B cell (primary cell): Measurements from ENCODE around the gene ZNF764. TPM values are rescaled to one million over a fixed set of nuclear protein-coding genes. Genes with fewer than 3 reads are reported as not detected.
"Not testable (repeated sequence)": the region's sequence is repeated elsewhere in the genome, so short reads cannot be mapped to it uniquely, and the experiment has no call there.

ENCODE experiments used
- ATAC-seq: fragments of 200-7000 bp; cut with Tn5 transposase; one replicate; pipeline ENCODE4 v1.10.0; 2021; ENCODE audit warnings: low read depth, mild to moderate bottlenecking, moderate number of reproducible peaks, moderate library complexity
- CTCF ChIA-PET: fragments of 350-600 bp; sonication (Branson Sonifier 250); formaldehyde crosslinking; loops from one replicate; lab custom pipeline; 2021; ENCODE audit warnings: antibody characterized with exemption, inconsistent platforms; lab: Charles Lee
- POLR2A ChIA-PET: fragments of 350-600 bp; sonication (Branson Sonifier 250); formaldehyde crosslinking; loops from one replicate; lab custom pipeline; 2021; ENCODE audit warnings: antibody characterized with exemption; lab: Charles Lee
- DNase-seq: peaks from one replicate; pipeline ENCODE4 v3.0.0; 2013
- H2AFZ ChIP-seq: 2 replicates; pipeline ENCODE4 v1.6.1; 2012; ENCODE audit warnings: mild to moderate bottlenecking, low read depth, low read length; ENCODE audit not compliant: insufficient read depth, poor library complexity, severe bottlenecking
- H3K27ac ChIP-seq, 2 donors: 1 replicate in 1 of 2; 2 replicates in 1 of 2; pipeline ENCODE4 v1.5.1; 2012 to 2013; ENCODE audit warnings: low read length in 2 of 2, mild to moderate bottlenecking in 2 of 2, moderate library complexity in 1 of 2
- H3K27me3 ChIP-seq, 4 experiments: fragments of 200-600 bp in 1 of 4; sonication (generic) in 1 of 4; replicated peaks in 1 of 4; 1 replicate in 2 of 4; 2 replicates in 2 of 4; pipeline versions ENCODE4 v1.6.1 to v1.7.0; 2013 to 2016; ENCODE audit warnings: low read length in 3 of 4, mild to moderate bottlenecking in 2 of 4, mixed read lengths in 1 of 4, moderate library complexity in 1 of 4; ENCODE audit not compliant: insufficient read depth in 4 of 4, control insufficient read depth in 3 of 4; ENCODE audit errors: control extremely low read depth in 1 of 4
- H3K36me3 ChIP-seq, 2 experiments: replicated peaks in 1 of 2; 1 replicate in 1 of 2; 2 replicates in 1 of 2; pipeline versions ENCODE4 v1.6.1 to v1.7.1; 2013; ENCODE audit warnings: low read length in 1 of 2; ENCODE audit not compliant: insufficient read depth in 2 of 2, control insufficient read depth in 1 of 2; ENCODE audit errors: control extremely low read depth in 1 of 2, extremely low read depth in 1 of 2
- H3K4me1 ChIP-seq, 2 donors: fragments of 200-600 bp in 1 of 2; sonication (generic) in 1 of 2; 1 replicate in 1 of 2; 2 replicates in 1 of 2; pipeline versions ENCODE4 v1.5.1 to v1.6.1; 2013 to 2017; ENCODE audit warnings: low read length in 2 of 2; ENCODE audit not compliant: control insufficient read depth in 2 of 2, insufficient read depth in 2 of 2
- H3K4me2 ChIP-seq: replicated peaks from 2 replicates; pipeline ENCODE3; 2012; ENCODE audit warnings: mild to moderate bottlenecking, low read depth, low read length; ENCODE audit not compliant: poor library complexity, severe bottlenecking
- H3K4me3 ChIP-seq, 5 experiments: fragments of 200-600 bp in 1 of 5; sonication (generic) in 1 of 5; 1 replicate in 3 of 5; 2 replicates in 2 of 5; pipeline versions ENCODE4 v1.5.1 to v1.7.0; 2011 to 2016; ENCODE audit warnings: low read length in 4 of 5, mild to moderate bottlenecking in 4 of 5, low read depth in 2 of 5, control low read depth in 1 of 5, moderate library complexity in 1 of 5; ENCODE audit not compliant: insufficient read depth in 1 of 5; ENCODE audit errors: control extremely low read depth in 1 of 5, extremely low read depth in 1 of 5
- H3K79me2 ChIP-seq: fragments of 200-600 bp; sonication (generic); one replicate; pipeline ENCODE4 v1.6.0; 2016; ENCODE audit warnings: low read length; ENCODE audit not compliant: control insufficient read depth, insufficient read depth
- H3K9ac ChIP-seq: fragments of 200-600 bp; sonication (generic); 2 replicates; pipeline ENCODE4 v1.6.1; 2017; ENCODE audit warnings: mild to moderate bottlenecking, low read length, moderate library complexity
- H3K9me3 ChIP-seq, 3 donors: one replicate each; pipeline versions ENCODE4 v1.6.1 to v1.7.1; 2013; ENCODE audit warnings: low read length in 2 of 3; ENCODE audit not compliant: control insufficient read depth in 2 of 3, insufficient read depth in 1 of 3; ENCODE audit errors: control extremely low read depth in 1 of 3
- H4K20me1 ChIP-seq: 2 replicates; pipeline ENCODE4 v1.6.0; 2012; ENCODE audit warnings: mild to moderate bottlenecking, low read length; ENCODE audit not compliant: insufficient read depth, control insufficient read depth, poor library complexity, severe bottlenecking
- H3K27ac Mint-ChIP-seq: one replicate; pipeline ENCODE4 v1.8.0; 2021; ENCODE audit warnings: mixed read lengths
- H3K27me3 Mint-ChIP-seq: one replicate; pipeline ENCODE4 v1.8.0; 2021; ENCODE audit warnings: mixed read lengths
- H3K4me1 Mint-ChIP-seq: one replicate; pipeline ENCODE4 v1.8.0; 2021; ENCODE audit warnings: mixed read lengths
- H3K4me3 Mint-ChIP-seq: one replicate; pipeline ENCODE4 v1.8.0; 2021; ENCODE audit warnings: mixed read lengths
- H3K9me3 Mint-ChIP-seq: one replicate; pipeline ENCODE4 v1.8.0; 2022; ENCODE audit warnings: mixed read lengths; ENCODE audit not compliant: insufficient read depth
- CTCF ChIP-seq: fragments of 200-600 bp; IDR thresholded peaks from one replicate; pipeline ENCODE4 v1.8.0; 2022; ENCODE audit warnings: antibody characterized with exemption, mild to moderate bottlenecking
- EZH2 ChIP-seq: IDR thresholded peaks from 2 replicates; pipeline ENCODE4 v1.6.1; 2012; ENCODE audit warnings: borderline replicate concordance, low read depth, mild to moderate bottlenecking, moderate library complexity, low read length; ENCODE audit not compliant: insufficient read depth, poor library complexity, severe bottlenecking
- WGBS: methylation state at CpG from one replicate; pipeline ENCODE4 v1.1.5; 2013; ENCODE audit warnings: missing lambda C conversion rate; ENCODE audit not compliant: insufficient coverage; 5-methylcytosine and 5-hydroxymethylcytosine counted together
- intact Hi-C: fragments of 100-400 bp; cut with micrococcal nuclease; formaldehyde crosslinking; loops from one replicate; pipeline ENCODE4 v1.10.0; 2022
- polyA plus RNA-seq: library from polyadenylated mRNA; depleted of rRNA; stranded (reverse); fragments of >200 nt; gene quantifications from 2 replicates; pipeline ENCODE4 v1.2.3, GENCODE V29; 2012
- total RNA-seq, 2 donors: library from RNA; stranded (reverse); fragments of 120-200 nt in 1 of 2; gene quantifications; 1 replicate in 1 of 2; 2 replicates in 1 of 2; pipeline versions ENCODE4 v1.2.3 to v1.2.4, GENCODE V29; 2013 to 2022

The ZNF764 gene
- total and polyA plus RNA-seq, 2 donors (not counting 1 experiment from before 2014, with no cell fraction given) = 12.6 to 20.9 TPM

GRCh38 chr16:30592871-30593270 lies 34.7 kb upstream of the ZNF764 start:
- no peak overlapping the region for H3K4me3 Mint-ChIP-seq
- no peaks in the 10 kb centered on the region for H3K4me1 ChIP-seq
- H3K4me3 ChIP-seq = no peak overlapping the region
- no peak overlapping the region for H3K9ac ChIP-seq
- CTCF ChIA-PET = interaction anchor here (1.8 kb wide), 1 partner anchor 163 kb away, joined by 4 read pairs; the partner anchor contains the start of gene DCTPP1
- no peaks in the 10 kb centered on the region for H3K27me3 ChIP-seq
- no peaks in the 10 kb centered on the region for H3K9me3 Mint-ChIP-seq
- WGBS = no CpG with 5 or more reads among the region's 4 CpGs
- peaks cover 1% of the 10 kb centered on the region for H3K4me1 Mint-ChIP-seq
- H3K4me2 ChIP-seq = no peak overlapping the region
- H3K27ac ChIP-seq = no peak overlapping the region
- ATAC-seq (no peak), DNase-seq (no peak)
- no peak overlapping the region for H2AFZ ChIP-seq
- H3K79me2 ChIP-seq = no peaks in the 10 kb centered on the region
- TF ChIP-seq CTCF = no peak
- TF ChIP-seq EZH2 = no peak
- POLR2A ChIA-PET = interaction anchor here (0.6 kb wide), 1 partner anchor 33 kb away, joined by 4 read pairs; no protein-coding TSS in a partner anchor
- no peaks in the 10 kb centered on the region for H4K20me1 ChIP-seq
- H3K9me3 ChIP-seq = no peaks in the 10 kb centered on the region
- H3K36me3 ChIP-seq = no peaks in the 10 kb centered on the region
- intact Hi-C loops = no loop called here
- H3K27ac Mint-ChIP-seq = no peak overlapping the region
- no peaks in the 10 kb centered on the region for H3K27me3 Mint-ChIP-seq

- H3K9me3 ChIP-seq, H3K27ac Mint-ChIP-seq, intact Hi-C loops, H3K4me3 ChIP-seq, POLR2A ChIA-PET, DNase-seq, H3K9me3 Mint-ChIP-seq, H3K79me2 ChIP-seq, H4K20me1 ChIP-seq, H3K27me3 Mint-ChIP-seq, H3K4me2 ChIP-seq, H3K36me3 ChIP-seq, H3K9ac ChIP-seq, H3K27ac ChIP-seq, H3K4me3 Mint-ChIP-seq, H2AFZ ChIP-seq, H3K27me3 ChIP-seq, ATAC-seq, H3K4me1 Mint-ChIP-seq, H3K4me1 ChIP-seq: not testable (repeated sequence)
- 93% methylated on average over 3 of the region's 9 CpGs for WGBS
- CTCF ChIA-PET = interaction anchor here (0.8 to 1.7 kb wide), 2 partner anchors 36 to 64 kb away, joined by 3 to 4 read pairs; no protein-coding TSS in a partner anchor
Measured at GRCh38 chr16:30590869-30591268, 32.7 kb upstream of the ZNF764 start.

DNA sequence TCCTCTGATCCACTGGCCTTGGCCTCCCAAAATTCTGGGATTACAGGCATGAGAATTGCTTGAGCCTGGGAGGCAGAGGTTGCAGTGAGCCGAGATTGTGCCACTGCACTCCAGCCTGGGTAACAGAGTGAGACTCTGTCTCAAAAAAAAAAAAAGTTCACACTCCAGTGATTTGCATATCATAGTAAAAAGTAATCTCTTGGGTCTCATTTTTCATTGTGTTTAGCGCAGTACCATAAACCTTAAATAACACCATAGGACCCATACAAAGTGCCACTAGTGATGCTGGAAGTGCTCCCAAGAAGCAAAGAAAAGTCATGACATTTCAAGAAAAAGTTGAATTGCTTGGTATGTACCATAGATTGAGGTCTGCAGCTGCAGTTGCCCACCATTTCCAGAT lies 31.4 kb upstream of the ZNF764 start:
- H3K4me2 ChIP-seq, DNase-seq, H3K9me3 Mint-ChIP-seq, H3K27ac Mint-ChIP-seq, H3K27ac ChIP-seq, CTCF ChIA-PET, H3K9me3 ChIP-seq, H3K9ac ChIP-seq, H3K36me3 ChIP-seq, H2AFZ ChIP-seq, H3K4me3 ChIP-seq, POLR2A ChIA-PET, intact Hi-C loops, H4K20me1 ChIP-seq, H3K79me2 ChIP-seq, H3K4me3 Mint-ChIP-seq, H3K27me3 ChIP-seq, H3K27me3 Mint-ChIP-seq, ATAC-seq: not testable (repeated sequence)
- WGBS = no CpG with 5 or more reads among the region's 2 CpGs
- peaks cover 8 to 19% of the 10 kb centered on the region in 2 donors for H3K4me1 ChIP-seq
- peaks cover 16% of the 10 kb centered on the region for H3K4me1 Mint-ChIP-seq
